Right lobe of liver (tissue), 4 donors: ENCODE measurements around the gene MAGI1.

Experiments
- CTCF ChIP-seq, 4 donors: fragments of 200-600 bp in 3 of 4; fragments of 450-650 bp in 1 of 4; IDR thresholded peaks; one replicate each; pipeline versions ENCODE4 v1.5.1 to v1.8.0; 2016 to 2022; ENCODE audit warnings: antibody characterized with exemption in 4 of 4, mild to moderate bottlenecking in 2 of 4
- POLR2A ChIP-seq: fragments of 450-650 bp; IDR thresholded peaks from one replicate; pipeline ENCODE4 v1.6.1; 2017; ENCODE audit warnings: antibody characterized with exemption, mild to moderate bottlenecking
- donor health status: DM: no; HTN: no; CAD: no.
- donor health status: DM: no; HTN: no; CAD: no.
- donor health status: DM: no; HTN: yes; CAD: no.

- TF ChIP-seq POLR2A (no peak), CTCF (IDR thresholded peaks at IDR 0.05) (no peak)
Observed at GRCh38 chr3:65588884-65589283, 449.8 kb downstream of the MAGI1 start.
